Measurements from ENCODE around the gene CLDN10.

DNA sequence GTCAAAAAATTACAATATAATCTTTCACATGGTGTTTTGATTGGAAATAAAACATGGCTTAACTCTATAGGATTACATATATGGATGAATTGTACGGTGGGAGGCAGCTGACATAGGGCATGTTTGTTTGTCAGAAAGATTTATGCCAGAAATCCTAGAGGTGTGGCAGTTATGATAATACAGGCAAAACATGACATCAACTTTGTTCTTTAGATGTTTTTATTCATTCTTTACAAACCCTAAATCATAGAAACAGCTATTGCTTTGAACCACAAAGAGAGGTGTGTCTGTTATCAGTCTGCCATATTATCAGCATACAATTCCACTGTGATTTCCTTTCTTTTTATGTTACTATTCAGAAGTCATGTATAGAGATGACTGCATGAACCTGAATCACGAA is 8.2 kb upstream of the CLDN10 start:
- TF ChIP-seq, protein P1, sequence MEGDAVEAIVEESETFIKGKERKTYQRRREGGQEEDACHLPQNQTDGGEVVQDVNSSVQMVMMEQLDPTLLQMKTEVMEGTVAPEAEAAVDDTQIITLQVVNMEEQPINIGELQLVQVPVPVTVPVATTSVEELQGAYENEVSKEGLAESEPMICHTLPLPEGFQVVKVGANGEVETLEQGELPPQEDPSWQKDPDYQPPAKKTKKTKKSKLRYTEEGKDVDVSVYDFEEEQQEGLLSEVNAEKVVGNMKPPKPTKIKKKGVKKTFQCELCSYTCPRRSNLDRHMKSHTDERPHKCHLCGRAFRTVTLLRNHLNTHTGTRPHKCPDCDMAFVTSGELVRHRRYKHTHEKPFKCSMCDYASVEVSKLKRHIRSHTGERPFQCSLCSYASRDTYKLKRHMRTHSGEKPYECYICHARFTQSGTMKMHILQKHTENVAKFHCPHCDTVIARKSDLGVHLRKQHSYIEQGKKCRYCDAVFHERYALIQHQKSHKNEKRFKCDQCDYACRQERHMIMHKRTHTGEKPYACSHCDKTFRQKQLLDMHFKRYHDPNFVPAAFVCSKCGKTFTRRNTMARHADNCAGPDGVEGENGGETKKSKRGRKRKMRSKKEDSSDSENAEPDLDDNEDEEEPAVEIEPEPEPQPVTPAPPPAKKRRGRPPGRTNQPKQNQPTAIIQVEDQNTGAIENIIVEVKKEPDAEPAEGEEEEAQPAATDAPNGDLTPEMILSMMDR (IDR thresholded peaks at IDR 0.05): no peak
- TF ChIP-seq, protein P2, sequence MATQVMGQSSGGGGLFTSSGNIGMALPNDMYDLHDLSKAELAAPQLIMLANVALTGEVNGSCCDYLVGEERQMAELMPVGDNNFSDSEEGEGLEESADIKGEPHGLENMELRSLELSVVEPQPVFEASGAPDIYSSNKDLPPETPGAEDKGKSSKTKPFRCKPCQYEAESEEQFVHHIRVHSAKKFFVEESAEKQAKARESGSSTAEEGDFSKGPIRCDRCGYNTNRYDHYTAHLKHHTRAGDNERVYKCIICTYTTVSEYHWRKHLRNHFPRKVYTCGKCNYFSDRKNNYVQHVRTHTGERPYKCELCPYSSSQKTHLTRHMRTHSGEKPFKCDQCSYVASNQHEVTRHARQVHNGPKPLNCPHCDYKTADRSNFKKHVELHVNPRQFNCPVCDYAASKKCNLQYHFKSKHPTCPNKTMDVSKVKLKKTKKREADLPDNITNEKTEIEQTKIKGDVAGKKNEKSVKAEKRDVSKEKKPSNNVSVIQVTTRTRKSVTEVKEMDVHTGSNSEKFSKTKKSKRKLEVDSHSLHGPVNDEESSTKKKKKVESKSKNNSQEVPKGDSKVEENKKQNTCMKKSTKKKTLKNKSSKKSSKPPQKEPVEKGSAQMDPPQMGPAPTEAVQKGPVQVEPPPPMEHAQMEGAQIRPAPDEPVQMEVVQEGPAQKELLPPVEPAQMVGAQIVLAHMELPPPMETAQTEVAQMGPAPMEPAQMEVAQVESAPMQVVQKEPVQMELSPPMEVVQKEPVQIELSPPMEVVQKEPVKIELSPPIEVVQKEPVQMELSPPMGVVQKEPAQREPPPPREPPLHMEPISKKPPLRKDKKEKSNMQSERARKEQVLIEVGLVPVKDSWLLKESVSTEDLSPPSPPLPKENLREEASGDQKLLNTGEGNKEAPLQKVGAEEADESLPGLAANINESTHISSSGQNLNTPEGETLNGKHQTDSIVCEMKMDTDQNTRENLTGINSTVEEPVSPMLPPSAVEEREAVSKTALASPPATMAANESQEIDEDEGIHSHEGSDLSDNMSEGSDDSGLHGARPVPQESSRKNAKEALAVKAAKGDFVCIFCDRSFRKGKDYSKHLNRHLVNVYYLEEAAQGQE (IDR thresholded peaks at IDR 0.05; ENCODE audit: insufficient read depth in 1 of 2, low read depth in 2 of 2, low read length in 1 of 2): no peak
- TF ChIP-seq POLR2AphosphoS5 (IDR thresholded peaks at IDR 0.05; ENCODE audit: low read depth, low read length): no peak
- no peak for TF ChIP-seq SIN3A (IDR thresholded peaks at IDR 0.05; ENCODE audit: borderline replicate concordance, insufficient read depth, low read depth, low read length)
